HG03095 (cell line): ENCODE results near the gene CRACDL.

ENCODE experiments used
- ATAC-seq: cut with Tn5 transposase; IDR thresholded peaks from one replicate; pipeline ENCODE4 v1.9.1; 2021; ENCODE audit warnings: moderate library complexity; ENCODE audit not compliant: unreplicated experiment

Gene CRACDL

DNA sequence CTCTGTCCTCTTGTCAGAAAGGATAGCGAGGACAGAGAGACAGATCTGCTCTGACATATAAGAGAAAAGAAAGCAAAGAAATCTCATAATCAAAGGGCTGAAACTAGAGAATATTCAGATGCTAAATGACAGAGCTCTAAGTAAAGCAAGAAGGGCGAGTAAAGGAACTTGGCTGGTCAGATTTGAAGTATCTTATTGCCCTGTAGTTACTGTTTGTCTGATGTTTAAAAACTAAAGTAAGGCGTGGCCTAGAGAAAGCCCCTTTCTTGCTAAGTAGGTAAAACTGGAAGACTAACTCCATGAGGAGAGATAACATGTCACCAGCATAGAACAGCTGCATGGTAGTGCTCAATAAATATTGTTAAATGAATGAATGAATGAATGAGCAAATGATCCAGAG lies 70.0 kb downstream of the CRACDL start:
- ATAC-seq, result no peak

DNA sequence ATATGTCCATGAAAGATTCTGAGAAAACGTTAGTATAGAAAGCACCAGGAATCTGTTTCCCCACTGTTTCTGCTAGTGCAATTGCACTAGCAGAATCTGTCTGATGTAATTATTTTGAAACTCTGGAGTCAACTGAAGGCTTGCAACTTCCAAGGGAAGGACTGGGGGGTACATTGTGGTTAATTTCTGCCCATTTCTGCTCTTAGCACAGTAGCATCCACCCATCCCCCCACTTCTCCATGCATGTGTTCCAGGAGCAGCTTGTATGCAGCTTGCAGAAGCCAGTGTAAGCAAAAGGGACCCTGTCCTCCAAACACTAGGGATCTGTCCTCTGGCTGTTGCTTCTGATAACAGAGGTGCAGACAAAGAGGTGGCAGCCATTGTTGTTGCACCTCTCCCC lies 74.4 kb downstream of the CRACDL start:
- no peak for ATAC-seq

DNA sequence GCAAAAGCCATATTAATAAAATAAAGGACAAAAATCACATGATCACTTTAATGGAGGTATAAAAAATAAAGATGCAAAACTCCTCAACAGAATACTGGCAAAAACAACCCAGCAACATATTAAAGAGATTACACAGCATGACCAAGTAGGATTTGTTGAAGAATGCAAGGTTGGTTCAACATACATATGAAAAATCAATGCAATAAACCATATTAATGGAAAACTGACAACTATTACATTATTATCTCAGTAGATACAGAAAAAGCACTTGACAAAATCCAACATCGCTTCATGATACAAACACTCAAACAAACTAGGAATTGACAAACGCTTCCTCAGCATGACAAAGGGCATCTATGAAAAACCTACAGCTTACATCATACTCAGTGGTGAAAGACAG lies 76.7 kb downstream of the CRACDL start:
- ATAC-seq, result no peak

DNA sequence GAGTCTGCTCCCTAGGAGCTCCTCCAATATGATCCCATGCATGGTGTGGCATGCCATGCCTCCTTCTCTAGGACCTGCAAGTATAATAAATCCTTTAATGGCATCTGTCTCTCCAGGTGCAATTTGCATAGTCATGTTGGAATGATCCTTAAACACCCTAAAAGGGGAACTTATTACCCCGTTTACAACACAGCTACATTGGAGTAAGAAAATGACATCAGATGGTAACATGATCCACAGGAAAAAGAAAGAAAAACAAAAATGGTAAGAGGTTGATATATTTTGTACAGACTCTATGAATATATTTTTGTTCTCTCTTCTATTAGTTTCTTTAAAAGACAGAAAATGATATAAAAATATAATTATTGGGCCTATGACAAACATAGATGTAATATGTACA lies 79.0 kb downstream of the CRACDL start:
- ATAC-seq, result no peak

DNA sequence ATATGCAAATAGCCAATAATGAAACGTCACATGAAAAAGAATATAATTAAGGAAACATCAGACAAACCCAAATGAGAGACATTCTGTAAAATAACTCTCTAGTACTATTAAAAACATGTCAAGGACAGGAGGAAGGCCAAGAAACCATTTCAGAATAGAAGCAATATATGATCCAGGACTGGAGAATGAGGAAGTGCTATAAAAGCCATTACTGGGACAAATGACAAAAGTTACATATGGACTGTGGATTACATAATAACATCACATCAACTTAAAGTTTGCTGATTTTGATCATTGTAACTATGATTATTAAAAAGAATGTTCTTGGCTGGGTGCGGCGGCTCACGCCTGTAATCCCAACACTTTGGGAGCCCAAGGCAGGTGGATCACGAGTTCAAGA lies 81.3 kb downstream of the CRACDL start:
- ATAC-seq, result no peak

DNA sequence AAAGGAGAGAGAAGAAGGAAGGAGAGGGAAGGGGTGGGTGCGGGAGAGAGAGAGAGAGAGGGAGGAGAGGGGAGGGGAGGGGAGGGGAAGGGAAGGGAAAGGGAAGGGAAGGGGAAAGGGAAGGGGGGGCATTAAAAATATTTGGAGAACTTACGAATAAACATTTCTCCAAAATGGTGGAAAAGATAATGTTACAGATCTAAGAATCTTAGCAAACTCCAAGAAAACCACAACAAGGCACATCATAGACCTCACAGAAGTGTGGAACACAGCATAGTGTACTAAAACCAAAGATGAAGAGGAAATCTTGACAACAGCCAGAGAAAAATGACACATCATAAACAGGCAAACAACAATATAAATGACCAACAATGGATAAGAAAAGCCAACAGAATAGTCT lies 83.1 kb downstream of the CRACDL start:
- no peak for ATAC-seq

DNA sequence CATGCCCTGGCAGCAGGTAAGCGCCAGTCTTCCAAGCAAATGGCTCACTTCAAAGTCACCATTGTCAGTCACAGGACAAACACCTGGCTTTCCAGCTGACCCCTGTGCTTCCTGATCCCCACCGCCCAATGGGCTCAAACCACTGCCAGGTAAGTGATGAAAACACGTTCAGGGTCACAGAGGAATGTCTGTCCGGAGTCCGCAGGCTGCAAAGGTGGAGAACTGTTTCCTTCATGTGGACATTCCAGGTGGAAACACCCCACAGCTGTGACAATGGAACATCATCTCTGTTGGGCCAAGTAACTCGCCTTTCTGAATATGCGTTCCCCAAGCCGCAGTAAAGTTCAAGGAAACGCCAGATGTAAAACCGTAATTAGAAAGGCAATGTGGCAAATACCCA lies 86.0 kb downstream of the CRACDL start:
- no peak for ATAC-seq

DNA sequence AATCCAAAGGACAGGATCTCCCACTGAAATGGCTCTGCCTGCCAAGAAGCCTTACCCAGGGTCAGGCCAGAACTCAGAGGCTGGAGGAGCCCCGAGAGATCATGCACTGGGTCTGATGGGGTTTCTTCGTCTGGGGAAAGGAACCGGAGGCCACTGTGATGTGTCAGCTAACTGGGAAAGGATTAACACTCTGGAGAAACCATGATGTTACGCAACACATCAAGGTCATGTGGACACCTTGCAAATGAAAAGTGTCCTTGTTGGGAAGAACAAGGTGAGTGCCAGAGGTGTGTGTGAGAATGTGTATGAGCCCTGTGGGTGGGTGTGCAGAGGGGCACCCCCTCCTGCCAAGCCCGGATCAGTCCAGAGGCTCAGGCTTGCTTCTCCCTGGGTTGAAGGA lies 86.9 kb downstream of the CRACDL start:
- ATAC-seq, result no peak

DNA sequence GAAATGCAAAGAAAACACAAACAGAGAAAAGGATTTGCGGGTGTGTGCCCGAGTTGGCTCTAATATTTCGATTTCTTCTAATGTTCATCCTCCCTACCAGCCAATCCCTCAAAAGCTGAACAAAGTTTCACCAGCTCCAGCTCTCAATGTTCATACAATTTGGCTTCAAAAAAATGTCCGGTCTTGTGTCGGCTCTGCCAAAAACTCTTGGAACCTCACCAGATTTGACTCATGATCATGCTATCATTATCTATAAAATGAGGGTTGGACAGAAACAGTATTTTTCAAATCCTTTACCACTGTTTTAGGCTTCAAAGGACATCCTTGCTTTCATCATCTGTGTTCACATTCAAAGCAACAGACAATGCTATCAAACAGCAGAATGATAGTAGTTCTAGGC lies 88.2 kb downstream of the CRACDL start:
- no peak for ATAC-seq

DNA sequence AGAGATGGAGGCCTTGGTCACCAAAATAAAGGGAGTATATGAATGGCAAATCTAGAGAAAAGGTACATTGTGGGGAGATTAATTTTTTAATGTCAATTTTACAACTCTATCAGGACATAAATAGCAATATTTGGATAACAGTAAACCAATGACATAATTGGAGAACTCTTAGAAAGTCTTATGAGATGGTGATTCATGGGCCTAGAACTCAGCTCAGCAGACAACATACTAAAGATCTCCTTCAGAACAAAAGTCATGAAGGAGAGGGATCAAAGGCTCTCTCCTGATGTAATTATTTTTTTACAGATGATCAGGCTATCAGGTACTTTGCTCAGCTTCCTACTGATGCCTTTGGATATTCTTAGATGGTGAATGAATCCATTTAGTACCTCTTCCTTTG lies 90.0 kb downstream of the CRACDL start:
- ATAC-seq, result no peak

DNA sequence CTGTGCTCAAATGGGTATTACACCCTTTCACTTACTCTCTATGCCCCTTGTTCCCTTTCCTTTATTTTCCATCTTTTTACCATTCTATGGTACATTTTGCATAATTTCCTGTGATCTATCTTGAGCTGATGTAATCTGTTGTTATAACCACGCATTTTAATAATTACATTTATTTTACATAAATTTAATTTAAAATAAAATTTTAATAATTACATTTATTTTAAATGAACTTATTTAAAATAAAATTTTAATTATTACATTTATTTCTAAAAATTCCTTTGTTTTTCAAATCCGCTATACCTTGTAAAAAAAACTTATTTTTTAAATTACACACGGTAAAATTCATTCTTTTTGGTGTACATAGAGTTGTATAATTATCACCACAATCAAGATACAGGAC lies 93.9 kb downstream of the CRACDL start:
- no peak for ATAC-seq

DNA sequence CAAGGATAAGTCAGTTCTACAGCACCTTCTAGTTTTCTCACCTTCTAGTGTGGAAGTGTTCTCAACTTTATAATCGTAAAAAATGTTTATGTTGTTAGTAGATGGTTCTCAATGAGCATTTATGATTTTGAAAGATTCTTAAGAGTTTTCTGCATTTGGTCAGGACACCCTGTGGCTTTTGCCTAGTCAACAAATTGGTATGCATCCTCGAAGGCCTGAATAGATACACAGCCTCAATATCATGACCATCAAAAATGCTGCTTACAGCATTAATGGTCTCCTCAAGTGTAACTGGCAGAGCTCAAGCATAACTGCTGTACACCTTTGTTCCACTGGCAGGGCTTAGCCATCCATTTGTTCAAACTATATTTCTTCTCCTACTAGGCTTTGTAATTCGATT lies 96.7 kb downstream of the CRACDL start:
- ATAC-seq, result no peak

DNA sequence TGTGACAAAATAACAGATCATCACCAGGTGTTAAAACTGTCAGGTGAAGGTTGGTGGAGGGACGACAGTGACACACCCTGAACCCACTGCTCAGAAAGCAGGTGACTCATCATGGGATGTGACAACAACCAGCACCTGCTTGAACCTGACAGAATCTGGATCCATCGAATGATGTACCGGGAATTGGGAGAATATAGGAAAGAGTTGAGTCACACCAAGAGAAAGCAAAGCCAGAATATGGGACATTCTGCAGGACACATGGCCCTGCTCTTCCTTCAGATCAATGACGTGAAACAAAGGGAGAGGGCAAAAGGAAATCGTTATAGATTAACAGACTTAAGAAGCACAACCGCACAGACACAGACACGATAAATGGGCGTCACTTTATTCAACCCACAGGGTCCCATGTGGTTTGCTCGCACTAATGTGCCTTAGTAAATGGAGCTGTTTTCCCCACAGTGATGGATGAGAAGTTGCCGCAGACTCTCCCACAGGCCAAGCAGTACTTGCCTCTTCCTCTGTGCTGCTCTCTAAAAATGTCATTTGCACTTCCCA lies 100.1 kb downstream of the CRACDL start:
- ATAC-seq, result no peak

DNA sequence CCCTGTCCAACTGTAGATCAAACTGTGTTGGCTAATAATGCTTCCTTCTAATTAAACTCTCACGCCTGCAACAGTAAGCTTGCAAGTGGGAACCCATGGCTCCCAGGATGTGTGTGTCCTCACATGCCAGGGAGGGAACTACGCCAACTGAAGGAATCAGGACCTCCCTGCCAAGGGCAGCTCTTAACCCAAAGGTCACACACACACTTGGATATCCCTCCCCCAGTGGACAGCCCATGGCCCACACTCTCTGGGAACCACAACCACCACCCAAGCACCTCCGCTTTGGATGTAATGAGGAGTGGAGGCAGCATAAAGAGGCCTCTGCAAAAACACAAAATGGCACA lies 102.1 kb downstream of the CRACDL start:
- no peak for ATAC-seq

DNA sequence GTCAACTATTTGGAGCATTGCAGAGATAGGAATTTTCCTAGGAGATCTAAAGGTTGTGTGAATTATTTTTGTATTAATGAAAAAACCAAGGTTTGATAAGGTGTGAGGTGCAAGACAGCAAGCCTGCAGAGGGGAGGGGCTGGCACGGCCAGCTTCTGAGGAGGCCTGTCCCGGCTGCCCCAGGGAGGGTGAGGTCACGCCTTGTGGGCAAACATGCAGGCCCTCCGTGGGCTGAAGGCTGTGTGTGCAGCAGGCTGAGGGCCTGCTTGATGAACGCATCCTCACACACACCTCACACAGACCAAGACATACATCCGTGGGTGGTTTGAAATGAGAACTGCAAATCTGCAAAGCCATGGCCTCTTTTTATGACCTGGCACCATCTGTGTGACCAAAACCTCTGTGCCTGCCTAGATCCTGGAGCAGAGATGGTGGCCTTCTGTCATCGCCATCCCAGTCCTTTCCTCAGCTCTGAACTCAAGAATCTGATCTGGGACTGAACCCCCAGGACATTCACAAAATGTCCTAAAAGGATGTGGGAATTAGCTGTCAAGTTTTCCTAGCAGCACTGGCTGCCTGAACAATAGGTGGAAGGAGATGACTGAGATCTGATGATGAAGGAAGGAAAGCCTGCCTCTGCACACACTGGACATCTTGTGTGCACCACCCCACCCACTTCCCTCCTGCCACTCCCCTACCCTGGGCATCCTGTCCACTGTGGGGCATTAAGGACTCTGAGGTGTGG lies 102.7 kb downstream of the CRACDL start:
- no peak for ATAC-seq

DNA sequence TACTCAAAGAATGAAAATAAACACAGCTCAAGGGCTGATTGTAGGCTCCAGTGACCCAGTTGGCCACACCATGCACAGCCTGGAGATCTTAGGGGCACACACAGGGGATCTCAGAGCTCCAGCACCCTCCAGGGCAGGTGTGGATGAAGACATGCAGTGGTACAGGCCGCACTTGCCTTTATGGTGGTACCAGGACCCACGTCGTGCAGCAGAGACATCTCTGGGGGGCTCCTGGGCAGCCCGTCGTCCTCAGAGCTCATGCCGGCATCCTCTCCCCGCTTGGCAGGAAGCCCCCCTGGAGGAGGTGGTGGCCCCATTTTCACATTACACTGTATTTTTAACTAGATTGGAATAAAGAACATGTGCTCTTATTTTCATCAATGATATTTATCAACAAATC lies 103.9 kb downstream of the CRACDL start:
- ATAC-seq, result no peak

DNA sequence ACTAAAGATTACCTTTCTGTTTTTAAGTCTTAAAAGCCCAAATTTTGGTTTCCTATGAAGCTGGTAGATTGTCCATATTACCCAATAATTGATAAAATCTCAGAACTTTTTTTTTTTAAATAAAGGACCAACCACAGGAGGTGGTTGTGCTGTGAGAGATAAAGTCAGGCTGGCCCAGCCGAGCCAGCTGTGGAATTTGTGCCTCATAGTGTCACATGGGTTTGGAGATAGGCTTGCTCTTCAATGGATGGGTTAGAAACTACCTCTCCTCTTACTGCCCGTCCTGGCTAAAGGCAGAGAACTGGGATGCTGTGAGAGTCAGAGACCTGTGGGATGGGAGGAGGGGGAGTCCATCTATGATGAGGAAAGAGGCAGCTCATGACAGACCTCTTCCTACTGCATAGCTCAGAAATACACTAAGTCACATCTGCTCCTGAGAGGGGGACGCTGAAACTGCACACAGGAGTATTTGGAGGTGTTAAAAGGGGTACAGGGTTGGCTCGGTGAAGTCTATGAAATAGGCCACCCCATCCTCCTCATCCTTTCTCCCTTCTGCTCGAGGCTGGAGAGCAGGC lies 105.4 kb downstream of the CRACDL start:
- ATAC-seq, result no peak

DNA sequence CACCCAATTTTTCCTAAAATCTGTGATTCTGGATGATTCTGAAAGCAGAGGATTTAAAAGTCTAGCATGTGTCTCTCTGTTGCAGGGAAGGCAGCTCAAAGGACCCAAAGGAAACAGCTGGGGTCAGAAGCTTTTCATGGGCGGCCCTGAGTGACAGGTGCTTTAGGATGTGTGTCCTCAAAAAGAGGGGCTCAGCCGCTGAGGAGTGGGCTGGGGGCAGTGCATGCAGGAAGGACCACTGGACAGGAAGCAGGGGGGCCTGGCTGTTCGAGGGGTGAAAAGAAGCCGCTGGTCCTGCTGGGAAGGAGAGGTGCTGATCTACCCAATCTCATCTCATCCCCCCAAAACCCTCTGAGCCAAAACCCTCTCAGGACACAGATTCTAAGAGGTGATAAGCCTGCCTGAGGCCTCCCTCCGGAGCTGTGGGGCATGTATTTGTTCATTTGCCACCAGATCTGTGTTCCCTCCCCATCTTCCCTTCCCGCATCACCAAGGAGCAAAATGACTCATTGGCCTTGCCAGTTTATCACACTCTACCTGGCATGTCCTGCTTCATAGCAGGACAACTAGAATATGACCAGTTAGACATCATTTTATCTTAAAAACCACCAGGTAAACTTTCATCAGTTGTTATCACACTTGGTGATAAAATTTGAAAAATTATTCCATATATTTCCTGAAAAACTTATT lies 106.3 kb downstream of the CRACDL start:
- ATAC-seq, result no peak

DNA sequence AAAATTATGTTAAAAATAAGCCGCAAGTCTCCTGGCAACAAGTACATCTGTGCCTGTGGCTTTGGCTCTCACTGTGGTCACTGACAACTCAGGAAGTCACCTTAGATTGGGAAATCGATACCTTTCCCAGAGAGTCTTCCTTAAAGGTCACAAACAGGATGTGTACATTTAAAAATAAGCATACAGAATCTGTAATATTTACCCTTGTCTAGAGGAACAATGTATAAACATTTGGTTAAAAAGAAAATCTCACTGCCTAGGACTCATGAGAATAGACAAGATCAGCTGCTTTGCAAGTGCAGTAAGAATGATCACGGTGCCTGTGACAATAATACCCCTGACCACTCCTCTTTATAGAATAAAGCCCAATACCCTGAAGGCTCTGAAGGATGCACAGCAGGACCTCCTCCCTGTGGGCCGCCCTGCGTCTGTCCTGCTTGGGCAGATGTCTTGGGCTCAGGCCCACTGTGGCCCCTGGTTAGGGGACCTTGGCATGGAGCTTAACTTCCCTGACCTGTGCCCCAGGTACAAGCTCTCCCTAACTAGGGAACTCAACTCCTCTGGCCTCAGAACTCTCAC lies 107.1 kb downstream of the CRACDL start:
- ATAC-seq, result no peak

DNA sequence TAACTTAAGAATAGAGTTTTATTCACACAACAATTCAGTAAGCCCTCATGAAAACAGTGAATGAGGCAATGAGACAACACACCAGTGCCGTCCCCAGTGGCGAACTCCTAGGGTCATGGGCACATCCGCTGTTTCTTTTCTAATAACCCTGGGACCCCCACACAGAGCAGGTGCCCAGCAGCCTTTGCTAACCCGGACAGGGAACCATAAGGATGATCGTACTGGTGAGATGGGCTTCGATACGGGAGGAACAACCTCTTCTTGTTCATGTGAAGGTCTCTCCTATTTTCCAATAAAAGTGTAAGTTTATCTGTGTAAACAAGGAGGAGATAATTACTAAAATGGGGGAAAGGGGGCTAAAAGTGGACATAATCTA lies 107.7 kb downstream of the CRACDL start:
- ATAC-seq, result no peak

DNA sequence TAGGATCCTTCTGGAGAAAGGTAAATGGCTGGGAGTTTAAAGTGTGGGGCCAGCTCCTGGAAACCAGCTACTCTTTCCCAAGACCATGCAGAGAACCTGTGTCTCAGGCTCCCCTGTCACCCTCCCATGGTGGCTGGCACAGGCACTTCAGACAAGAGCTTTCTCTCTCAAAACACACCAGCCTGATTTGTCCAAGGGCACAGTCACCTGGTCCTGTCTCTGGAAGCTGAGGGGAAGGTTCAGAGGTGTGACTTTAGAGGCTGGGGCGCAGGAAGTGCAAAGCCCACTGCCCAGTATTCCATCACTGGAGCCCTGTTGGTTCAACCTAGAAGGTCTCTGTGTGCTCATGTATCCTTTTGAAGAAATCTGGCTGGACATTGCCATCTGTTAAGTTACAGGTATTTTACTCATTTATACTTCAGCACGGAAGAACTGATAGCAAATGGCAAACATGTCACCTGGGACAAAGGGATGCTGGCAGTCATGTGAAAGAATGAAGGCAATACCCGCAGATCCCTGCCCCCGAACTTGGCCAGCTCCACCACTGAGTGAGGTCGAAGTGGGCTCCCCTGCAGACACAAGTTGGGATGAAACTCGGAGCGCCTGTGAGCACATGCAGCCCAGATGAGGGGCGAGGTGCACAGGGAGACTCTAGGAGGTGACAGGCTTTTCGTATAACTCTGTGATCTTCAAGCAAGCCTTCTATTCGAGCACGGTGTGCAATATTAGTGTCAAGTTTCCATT lies 108.2 kb downstream of the CRACDL start:
- no peak for ATAC-seq
